A549 (cell line): Measurements from ENCODE around the gene MEI4. TPM values are rescaled to one million over a fixed set of nuclear protein-coding genes. Genes with fewer than 3 reads are reported as not detected.
A peak's percentile ranks its signal among the peaks of the same experiment; 100 is the strongest.

Experiments used
- ATAC-seq, 2 experiments: fragments of 200-7000 bp in 1 of 2; fragments of >200 bp in 1 of 2; cut with Nextera tagmentation in 1 of 2; cut with Tn5 transposase in 1 of 2; 3 replicates each; pipeline versions ENCODE4 v1.8.0 to v1.9.1; 2018 to 2020; ENCODE audit warnings: mild to moderate bottlenecking in 1 of 2, moderate library complexity in 1 of 2
- CTCF ChIA-PET: fragments of 300-600 bp; sonication (Branson Sonifier 250); formaldehyde crosslinking; extraction: SDS; loops from one replicate; lab custom pipeline; 2021; ENCODE audit warnings: antibody characterized with exemption, inconsistent platforms; lab: Yijun Ruan, JAX
- POLR2A ChIA-PET: fragments of 350-600 bp; formaldehyde crosslinking; extraction: SDS; loops from one replicate; lab custom pipeline; 2021; ENCODE audit warnings: antibody characterized with exemption, inconsistent platforms; lab: Yijun Ruan, JAX
- DNase-seq, 2 experiments: peaks; one replicate each; pipeline versions ENCODE4 v3.0.0 to v3.0.0-alpha.2; 2011 to 2016; ENCODE audit warnings: low read depth in 1 of 2, low spot score in 1 of 2
- FAIRE-seq: peaks from 2 replicates; lab custom pipeline; 2011; peaks lifted over from hg19 to GRCh38; lab: Jason Lieb, UNC
- H3K27ac ChIP-seq, 2 experiments: fragments of >200 bp; sonication (Bioruptor Twin); formaldehyde crosslinking; 3 replicates each; pipeline ENCODE4 v1.5.1; 2016 to 2017
- H3K4me1 ChIP-seq: fragments of >200 bp; sonication (Bioruptor Twin); formaldehyde crosslinking; 3 replicates; pipeline ENCODE4 v1.6.1; 2016
- H3K4me2 ChIP-seq: fragments of >200 bp; sonication (Bioruptor Twin); formaldehyde crosslinking; 3 replicates; pipeline ENCODE4 v1.6.1; 2016
- H3K4me3 ChIP-seq: fragments of >200 bp; sonication (Bioruptor Twin); formaldehyde crosslinking; 3 replicates; pipeline ENCODE4 v1.5.1; 2016
- H3K9me3 ChIP-seq: fragments of >200 bp; sonication (Bioruptor Twin); formaldehyde crosslinking; 3 replicates; pipeline ENCODE4 v1.6.1; 2016
- BCL3 ChIP-seq: fragments of >200 bp; sonication (Bioruptor Twin); formaldehyde crosslinking; IDR thresholded peaks from 3 replicates; pipeline ENCODE4 v1.6.1; 2016
- CHD4 ChIP-seq: fragments of 200-600 bp; sonication (generic); IDR thresholded peaks from 2 replicates; pipeline ENCODE4 v1.6.1; 2016; ENCODE audit warnings: antibody characterized with exemption, mild to moderate bottlenecking, borderline replicate concordance
- E2F6 ChIP-seq: IDR thresholded peaks from 2 replicates; pipeline ENCODE4 v1.6.1; 2012; ENCODE audit warnings: low read depth, borderline replicate concordance
- EHMT2 ChIP-seq: fragments of 200-600 bp; sonication (generic); IDR thresholded peaks from 2 replicates; pipeline ENCODE4 v1.6.1; 2016; ENCODE audit warnings: antibody characterized with exemption, low read depth, mild to moderate bottlenecking, moderate library complexity
- FOSB ChIP-seq: fragments of 250-450 bp; sonication (Bioruptor Pico); IDR thresholded peaks from 2 replicates; pipeline ENCODE4 v1.5.0; 2020; ENCODE audit warnings: mild to moderate bottlenecking, moderate library complexity
- FOSL2 ChIP-seq, 2 experiments: fragments of 450-650 bp in 1 of 2; fragments of >200 bp in 1 of 2; sonication (Bioruptor Twin) in 1 of 2; formaldehyde crosslinking; IDR thresholded peaks; 2 replicates each; pipeline versions ENCODE4 v1.5.0 to v1.6.1; 2016 to 2020; ENCODE audit warnings: mild to moderate bottlenecking in 1 of 2, moderate library complexity in 1 of 2
- FOXS1 ChIP-seq: fragments of 250-450 bp; sonication (Bioruptor Pico); IDR thresholded peaks from 2 replicates; pipeline ENCODE4 v1.5.0; 2020; ENCODE audit warnings: mild to moderate bottlenecking, moderate library complexity
- HOXA7 ChIP-seq: fragments of 250-450 bp; sonication (Bioruptor Pico); IDR thresholded peaks from 2 replicates; pipeline ENCODE4 v1.5.0; 2020; ENCODE audit warnings: mild to moderate bottlenecking, moderate library complexity
- HOXB13 ChIP-seq: fragments of 250-450 bp; sonication (Bioruptor Pico); IDR thresholded peaks from 2 replicates; pipeline ENCODE4 v1.5.0; 2020; ENCODE audit warnings: low read depth, mild to moderate bottlenecking, moderate library complexity
- HOXB5 ChIP-seq: fragments of 250-450 bp; sonication (Bioruptor Pico); IDR thresholded peaks from 2 replicates; pipeline ENCODE4 v1.5.0; 2020; ENCODE audit warnings: mild to moderate bottlenecking, moderate library complexity
- KDM5A ChIP-seq: fragments of 200-600 bp; sonication (generic); IDR thresholded peaks from 2 replicates; pipeline ENCODE4 v1.6.1; 2016; ENCODE audit warnings: antibody characterized with exemption, mild to moderate bottlenecking
- MAFK ChIP-seq: fragments of 450-650 bp; IDR thresholded peaks from 2 replicates; pipeline ENCODE4 v1.6.1; 2014; ENCODE audit not compliant: partially characterized antibody
- MYC ChIP-seq: IDR thresholded peaks from 2 replicates; pipeline ENCODE4 v1.6.1; 2012; ENCODE audit warnings: mild to moderate bottlenecking, inconsistent platforms, low read length, improper control_type of control experiment, borderline replicate concordance
- NPAS2 ChIP-seq: fragments of 250-450 bp; sonication (Bioruptor Pico); IDR thresholded peaks from 2 replicates; pipeline ENCODE4 v1.8.0; 2022; ENCODE audit warnings: mild to moderate bottlenecking, moderate library complexity, borderline replicate concordance
- PHF8 ChIP-seq: fragments of 200-600 bp; sonication (generic); IDR thresholded peaks from 2 replicates; pipeline ENCODE4 v1.6.1; 2016; ENCODE audit warnings: low read depth, mild to moderate bottlenecking, antibody characterized with exemption, moderate library complexity, borderline replicate concordance
- RAD21 ChIP-seq, 2 experiments: fragments of >200 bp in 1 of 2; sonication (Bioruptor Twin) in 1 of 2; formaldehyde crosslinking in 1 of 2; IDR thresholded peaks in 1 of 2; conservative IDR thresholded peaks in 1 of 2; 2 replicates in 1 of 2; 3 replicates in 1 of 2; pipeline ENCODE4 v1.6.1; 2012 to 2018; ENCODE audit warnings: inconsistent platforms in 1 of 2
- RARB ChIP-seq: fragments of 250-450 bp; sonication (Bioruptor Pico); IDR thresholded peaks from 2 replicates; pipeline ENCODE4 v1.8.0; 2021; ENCODE audit warnings: mild to moderate bottlenecking, moderate library complexity
- USF2 ChIP-seq: fragments of 450-650 bp; IDR thresholded peaks from 2 replicates; pipeline ENCODE4 v1.6.1; 2014; ENCODE audit warnings: antibody characterized with exemption
- WGBS: methylation state at CpG from one replicate; pipeline ENCODE4 v1.1.6; 2017; ENCODE audit errors: missing lambda C conversion rate; 5-methylcytosine and 5-hydroxymethylcytosine counted together
- polyA plus RNA-seq, 4 experiments: library from polyadenylated mRNA; depleted of rRNA in 3 of 4; stranded (reverse); fragments of >200 nt; fragmentation: RNase III in 1 of 4; extraction: RNeasy Plus Mini Kit Qiagen cat#74134 plus additional on column Dnase treatment in 1 of 4; gene quantifications; 2 replicates in 3 of 4; 3 replicates in 1 of 4; pipeline ENCODE4 v1.2.3, GENCODE V29; 2011 to 2017
- TF ChIP-seq, protein P1 (sequence below): fragments of >200 bp; sonication (Bioruptor Twin); formaldehyde crosslinking; IDR thresholded peaks from 2 replicates; pipeline ENCODE4 v1.6.1; 2016

MEI4 gene
- polyA plus RNA-seq, 2 of the 4 experiments (the other 2 are of a cell fraction) = not detected

DNA sequence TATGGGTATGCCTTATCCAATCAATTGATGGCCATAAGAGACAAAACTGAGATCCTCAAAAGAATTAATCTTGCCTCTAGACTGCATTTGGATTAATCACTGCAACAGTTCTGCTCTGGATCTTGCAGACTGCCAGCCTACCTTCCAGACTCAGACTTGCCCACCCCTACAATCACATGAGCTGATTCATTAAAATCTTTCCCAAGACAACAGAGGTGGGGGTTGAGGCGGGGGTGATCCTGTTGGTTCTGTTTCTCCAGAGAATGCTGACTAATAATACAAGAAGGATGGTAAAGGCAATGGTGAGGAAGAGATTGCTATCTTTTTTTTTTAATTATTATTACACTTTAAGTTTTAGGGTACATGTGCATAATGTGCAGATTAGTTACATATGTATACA, 43.7 kb upstream of the MEI4 start:
- no peak for DNase-seq
- Histone ChIP-seq H3K27ac (no peak overlapping the region), H3K4me3 (no peak overlapping the region), H3K4me1 (no peaks in the 10 kb centered on the region), H3K4me2 (no peak overlapping the region), H3K9me3 (no peaks in the 10 kb centered on the region)
- no peak for FAIRE-seq
- CTCF ChIA-PET = no interaction called here
- WGBS = 7% methylated on average over 1 of the region's 1 CpG
- ATAC-seq = no peak
- POLR2A ChIA-PET = no interaction called here
- no peak for TF ChIP-seq CHD4

DNA sequence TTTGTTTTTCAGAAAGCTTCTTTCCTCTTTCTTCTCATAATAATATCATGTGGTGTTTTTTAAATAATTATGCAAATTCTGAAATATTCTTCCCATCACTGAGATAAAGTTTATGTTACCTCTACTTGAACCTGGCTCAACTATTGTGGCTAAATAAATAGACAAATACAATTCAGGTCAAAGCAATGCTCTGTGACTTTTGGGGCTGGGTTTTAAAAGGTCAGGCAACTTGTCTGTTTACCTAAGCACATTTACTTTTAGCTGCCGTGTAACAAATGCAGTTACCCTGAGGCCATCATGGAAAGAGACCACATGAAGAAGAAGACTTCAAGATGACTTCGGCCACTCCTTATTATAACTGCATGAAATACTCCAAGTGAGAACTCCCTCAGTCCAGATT, 33.7 kb upstream of the MEI4 start:
- TF ChIP-seq FOXS1 (CRISPR knock-in tag) (no peak), BCL3 (no peak), FOSL2 (IDR thresholded peaks at IDR 0.05) (no peak), FOSL2 (CRISPR knock-in tag; IDR thresholded peaks at IDR 0.05) (no peak), MYC (no peak), NPAS2 (CRISPR knock-in tag) (no peak), PHF8 (no peak), KDM5A (no peak), EHMT2 (no peak)
- TF ChIP-seq, protein P1, sequence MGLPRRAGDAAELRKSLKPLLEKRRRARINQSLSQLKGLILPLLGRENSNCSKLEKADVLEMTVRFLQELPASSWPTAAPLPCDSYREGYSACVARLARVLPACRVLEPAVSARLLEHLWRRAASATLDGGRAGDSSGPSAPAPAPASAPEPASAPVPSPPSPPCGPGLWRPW = no peak
- 19% methylated on average over 2 of the region's 2 CpGs for WGBS
- ChIA-PET CTCF (no interaction called here), POLR2A (no interaction called here)
- ATAC-seq = no peak
- no peak for DNase-seq
- Histone ChIP-seq H3K27ac (no peak overlapping the region), H3K4me2 (no peak overlapping the region), H3K9me3 (no peaks in the 10 kb centered on the region), H3K4me3 (no peak overlapping the region), H3K4me1 (no peaks in the 10 kb centered on the region)
- FAIRE-seq = no peak

GRCh38 chr6:77620278-77620882, 32.5 kb upstream of the MEI4 start:
- peak in 1 of 2 experiments; percentile 0 for DNase-seq
- Histone ChIP-seq H3K27ac (no peak overlapping the region), H3K4me2 (no peak overlapping the region), H3K4me1 (no peaks in the 10 kb centered on the region), H3K9me3 (no peaks in the 10 kb centered on the region), H3K4me3 (no peak overlapping the region)
- ChIA-PET CTCF (interaction anchor here (0.6 kb wide), 1 partner anchor 242 kb away, joined by 3 read pairs; no protein-coding TSS in a partner anchor), POLR2A (no interaction called here)
- TF ChIP-seq RAD21 (conservative IDR thresholded peaks at IDR 0.05 in 1 of 2, IDR thresholded peaks at IDR 0.05 in 1 of 2) = peak in 1 of 2 experiments; percentile 4; a peak in 1 of 5 replicates
- TF ChIP-seq E2F6 = no peak
- no peak for FAIRE-seq
- WGBS = 10% methylated on average over 1 of the region's 1 CpG
- no peak for ATAC-seq

- FAIRE-seq = no peak
- ChIA-PET CTCF (no interaction called here), POLR2A (no interaction called here)
- H3K4me1 ChIP-seq = no peaks in the 10 kb centered on the region
- no peak for TF ChIP-seq HOXA7 (CRISPR knock-in tag)
- no peak for TF ChIP-seq EHMT2
- TF ChIP-seq FOSB (CRISPR knock-in tag) = no peak
- TF ChIP-seq RARB (CRISPR knock-in tag) = no peak
- no peak for TF ChIP-seq HOXB5 (CRISPR knock-in tag)
- TF ChIP-seq HOXB13 = no peak
- no peak for TF ChIP-seq USF2
- peak; percentile 51 for TF ChIP-seq MAFK
- no peak overlapping the region for H3K4me3 ChIP-seq
- no peaks in the 10 kb centered on the region for H3K9me3 ChIP-seq
- DNase-seq = no peak
- no peak overlapping the region for H3K27ac ChIP-seq
- no peak for ATAC-seq
- 63% methylated on average over 5 of the region's 5 CpGs for WGBS
- no peak overlapping the region for H3K4me2 ChIP-seq
Measured at GRCh38 chr6:77624515-77624914, 28.3 kb upstream of the MEI4 start.
